ENCODE measurements around the gene GRIN1.

Gene GRIN1

GRCh38 chr9:137178201-137178938 lies 39.4 kb downstream of the GRIN1 start:
- no peak for DNase-seq (ENCODE audit: low read depth, low spot score)

- no peak for DNase-seq (ENCODE audit: low read depth, low spot score)
Measured at GRCh38 chr9:137178939-137179630, 40.1 kb downstream of the GRIN1 start.

GRCh38 chr9:137179761-137180160 lies 40.8 kb downstream of the GRIN1 start:
- no peak for DNase-seq (ENCODE audit: low read depth, low spot score)

GRCh38 chr9:137180491-137180890 lies 41.5 kb downstream of the GRIN1 start:
- DNase-seq (ENCODE audit: low read depth, low spot score): no peak

DNA sequence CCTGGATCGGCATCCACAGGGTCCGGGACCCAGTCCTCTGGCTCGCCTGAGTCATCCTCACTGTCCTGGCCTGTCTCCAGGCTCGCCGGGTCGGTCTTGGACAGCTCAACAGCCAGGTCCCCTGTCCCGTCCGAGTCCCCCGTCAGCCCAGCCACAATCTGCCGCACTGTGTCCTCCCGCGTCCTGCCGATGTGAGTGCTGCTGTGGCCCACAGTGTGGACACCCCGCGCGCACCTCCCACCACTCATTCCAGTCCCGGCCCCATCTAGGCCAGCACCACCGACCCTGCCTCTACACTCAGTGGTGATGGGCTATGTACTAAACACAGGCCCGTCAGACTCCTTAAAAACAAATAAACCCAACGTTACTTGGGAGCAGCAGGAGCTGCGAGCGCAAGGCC lies 42.7 kb downstream of the GRIN1 start:
- DNase-seq (ENCODE audit: low read depth, low spot score): no peak

DNA sequence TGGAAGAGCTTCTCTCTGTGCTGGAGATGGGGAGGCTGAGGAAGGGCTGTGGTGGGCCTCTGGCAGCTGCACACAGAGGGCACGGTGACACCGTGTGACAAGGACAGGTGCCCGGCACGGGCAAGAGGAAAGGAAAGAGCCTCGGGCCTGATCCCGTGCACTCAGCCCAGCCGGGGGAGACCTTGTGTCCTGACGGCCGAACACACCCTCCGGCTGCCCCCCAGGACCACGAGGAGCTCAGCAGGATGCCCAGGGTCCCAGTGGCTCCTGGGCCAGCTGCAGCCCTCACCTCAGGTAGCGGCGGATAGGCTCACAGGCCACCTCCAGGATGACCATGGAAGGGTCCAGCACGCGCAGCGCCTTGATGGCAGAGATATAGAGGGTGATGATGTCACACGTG lies 43.9 kb downstream of the GRIN1 start:
- DNase-seq (ENCODE audit: low read depth, low spot score): no peak

- DNase-seq (ENCODE audit: low read depth, low spot score): no peak
Measured at GRCh38 chr9:137183980-137184595, 45.1 kb downstream of the GRIN1 start.

- no peak for DNase-seq (ENCODE audit: low read depth, low spot score)
Measured at GRCh38 chr9:137184881-137185660, 46.1 kb downstream of the GRIN1 start.

GRCh38 chr9:137185921-137186320 lies 47.0 kb downstream of the GRIN1 start:
- no peak for DNase-seq (ENCODE audit: low read depth, low spot score)

- DNase-seq (ENCODE audit: low read depth, low spot score): no peak
Measured at GRCh38 chr9:137186385-137186784, 47.4 kb downstream of the GRIN1 start.

- no peak for DNase-seq (ENCODE audit: low read depth, low spot score)
Measured at GRCh38 chr9:137187386-137187785, 48.4 kb downstream of the GRIN1 start.

- DNase-seq (ENCODE audit: low read depth, low spot score): no peak
Measured at GRCh38 chr9:137188086-137188489, 49.1 kb downstream of the GRIN1 start.

- DNase-seq (ENCODE audit: low read depth, low spot score): peak; percentile 89
Measured at GRCh38 chr9:137188490-137189296, 49.7 kb downstream of the GRIN1 start, which contains the start of the genes ANAPC2 and SSNA1. ANAPC2 (minus strand) TSS chr9:137188560; CDS start chr9:137188532, 28 bp downstream. SSNA1 (plus strand) TSS chr9:137188676; CDS start chr9:137188727, 51 bp downstream.

GRCh38 chr9:137189297-137190295 lies 50.6 kb downstream of the GRIN1 start:
- no peak for DNase-seq (ENCODE audit: low read depth, low spot score)

DNA sequence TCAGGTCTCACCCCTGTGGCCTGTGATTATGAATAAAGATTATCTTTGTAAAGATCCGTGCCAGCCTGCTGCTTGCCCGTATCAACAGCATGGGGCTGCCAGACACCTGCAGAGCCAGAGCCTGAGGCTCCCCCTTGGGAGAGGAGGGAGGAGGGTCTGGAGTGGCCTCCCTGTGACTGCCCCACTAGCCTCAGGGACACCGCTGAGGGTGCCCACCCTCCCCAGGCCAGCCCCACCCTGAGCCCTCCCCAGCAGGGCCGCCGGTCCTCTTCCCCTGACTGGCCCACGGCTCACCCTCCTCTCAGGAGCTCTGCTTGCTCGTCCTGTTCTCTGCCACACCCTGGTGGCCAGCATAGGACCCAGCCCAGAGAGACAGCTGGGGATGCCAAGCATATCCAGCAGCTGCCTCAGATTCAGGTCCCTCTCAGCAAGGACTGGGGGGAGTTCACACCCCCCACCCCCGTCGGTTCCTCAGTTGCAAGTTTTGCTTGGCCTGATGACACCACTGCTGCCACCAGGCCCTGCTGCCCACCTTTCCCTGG lies 51.4 kb downstream of the GRIN1 start:
- DNase-seq (ENCODE audit: low read depth, low spot score): no peak

- no peak for DNase-seq (ENCODE audit: low read depth, low spot score)
Measured at GRCh38 chr9:137191245-137191644, 52.3 kb downstream of the GRIN1 start.

DNA sequence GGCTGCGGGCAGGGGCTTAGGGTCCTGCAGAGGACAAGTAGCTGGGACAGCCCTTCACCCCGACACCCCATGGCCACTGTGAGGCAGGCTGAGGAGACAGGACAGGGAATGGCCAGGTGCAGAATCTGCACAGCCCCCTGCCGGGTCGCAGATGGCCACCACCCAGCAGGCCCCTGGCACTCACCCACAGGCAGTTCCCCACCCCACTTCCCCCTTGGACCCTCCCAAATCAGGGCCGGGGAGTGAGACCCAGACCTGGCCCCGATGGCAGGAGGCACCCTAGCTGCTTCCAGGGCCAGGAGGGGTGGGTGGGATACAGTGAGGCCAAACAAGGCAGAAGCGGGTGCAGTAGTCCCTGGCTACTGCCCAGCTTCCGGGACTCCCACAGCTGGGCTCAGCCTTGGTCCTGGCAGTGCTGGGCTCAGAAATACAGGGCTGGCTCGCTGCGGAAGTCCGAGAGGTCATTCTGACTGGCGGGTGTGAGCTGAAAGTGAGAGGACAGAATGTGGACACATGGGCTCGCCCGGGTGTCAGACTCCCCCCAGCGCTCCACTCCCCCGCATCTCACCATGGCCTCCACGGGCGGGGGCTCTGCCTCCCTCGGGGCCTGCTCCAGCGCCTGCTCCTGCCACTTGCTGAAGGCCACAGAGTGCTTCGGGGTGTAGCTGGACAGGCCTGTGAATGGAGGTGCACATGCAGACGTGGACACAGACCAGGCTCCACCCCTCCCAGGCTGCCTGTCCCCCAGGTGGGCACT lies 52.9 kb downstream of the GRIN1 start:
- no peak for DNase-seq (ENCODE audit: low read depth, low spot score)

- DNase-seq (ENCODE audit: low read depth, low spot score): no peak
Measured at GRCh38 chr9:137192448-137192780, 53.5 kb downstream of the GRIN1 start.

DNA sequence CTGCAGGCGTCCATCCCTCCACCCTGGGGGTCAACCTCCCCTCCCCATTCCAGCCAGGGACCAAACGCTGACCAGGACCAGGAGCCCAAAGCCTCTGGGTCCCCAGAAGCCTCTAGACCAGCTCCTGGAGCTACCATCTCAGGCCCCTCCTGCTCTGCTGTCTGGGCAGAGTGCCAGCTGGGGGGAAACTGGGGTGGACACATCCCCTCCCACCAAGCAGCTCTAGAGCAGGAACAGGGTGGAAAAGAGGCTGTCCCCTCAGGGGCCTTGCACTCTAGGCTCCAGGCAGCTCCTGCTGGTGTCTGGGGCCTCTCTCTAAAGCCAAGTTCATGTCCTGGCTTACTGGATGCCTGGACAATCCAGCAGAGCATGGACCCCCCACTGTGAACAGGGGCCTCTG lies 53.9 kb downstream of the GRIN1 start:
- DNase-seq (ENCODE audit: low read depth, low spot score): no peak

Data from brain pericyte (primary cell).